ENCODE data around the gene ABHD2. TPM values are rescaled to one million over a fixed set of nuclear protein-coding genes. Genes with fewer than 3 reads are reported as not detected.

ABHD2 gene
- total RNA-seq, 4 donors from 2014 or later: 50.0 to 79.9 (median 65.2) TPM

GRCh38 chr15:89112341-89112971, 24.2 kb downstream of the ABHD2 start:
- TF ChIP-seq CTCF (IDR thresholded peaks at IDR 0.05; ENCODE audit: low read depth): no peak

- TF ChIP-seq CTCF (IDR thresholded peaks at IDR 0.05; ENCODE audit: low read depth): no peak
These were observed 25.2 kb downstream of the ABHD2 start for GRCh38 chr15:89113296-89114024.

GRCh38 chr15:89114990-89115389, 26.7 kb downstream of the ABHD2 start:
- TF ChIP-seq CTCF (IDR thresholded peaks at IDR 0.05; ENCODE audit: low read depth): no peak

GRCh38 chr15:89115547-89115946, 27.3 kb downstream of the ABHD2 start:
- no peak for TF ChIP-seq CTCF (IDR thresholded peaks at IDR 0.05; ENCODE audit: low read depth)

GRCh38 chr15:89116404-89116803, 28.1 kb downstream of the ABHD2 start:
- no peak for TF ChIP-seq CTCF (IDR thresholded peaks at IDR 0.05; ENCODE audit: low read depth)

GRCh38 chr15:89117790-89118189, 29.5 kb downstream of the ABHD2 start:
- TF ChIP-seq CTCF (IDR thresholded peaks at IDR 0.05; ENCODE audit: low read depth): no peak

GRCh38 chr15:89118481-89118989, 30.3 kb downstream of the ABHD2 start:
- TF ChIP-seq CTCF (IDR thresholded peaks at IDR 0.05; ENCODE audit: low read depth): no peak
